ENCODE measurements around the gene SYDE1.
A peak's percentile ranks its signal among the peaks of the same experiment; 100 is the strongest.

The SYDE1 gene

GRCh38 chr19:15120135-15121026 is 13.2 kb downstream of the SYDE1 start:
- no peak for DNase-seq (ENCODE audit: low read depth)
- TF ChIP-seq, protein P1, sequence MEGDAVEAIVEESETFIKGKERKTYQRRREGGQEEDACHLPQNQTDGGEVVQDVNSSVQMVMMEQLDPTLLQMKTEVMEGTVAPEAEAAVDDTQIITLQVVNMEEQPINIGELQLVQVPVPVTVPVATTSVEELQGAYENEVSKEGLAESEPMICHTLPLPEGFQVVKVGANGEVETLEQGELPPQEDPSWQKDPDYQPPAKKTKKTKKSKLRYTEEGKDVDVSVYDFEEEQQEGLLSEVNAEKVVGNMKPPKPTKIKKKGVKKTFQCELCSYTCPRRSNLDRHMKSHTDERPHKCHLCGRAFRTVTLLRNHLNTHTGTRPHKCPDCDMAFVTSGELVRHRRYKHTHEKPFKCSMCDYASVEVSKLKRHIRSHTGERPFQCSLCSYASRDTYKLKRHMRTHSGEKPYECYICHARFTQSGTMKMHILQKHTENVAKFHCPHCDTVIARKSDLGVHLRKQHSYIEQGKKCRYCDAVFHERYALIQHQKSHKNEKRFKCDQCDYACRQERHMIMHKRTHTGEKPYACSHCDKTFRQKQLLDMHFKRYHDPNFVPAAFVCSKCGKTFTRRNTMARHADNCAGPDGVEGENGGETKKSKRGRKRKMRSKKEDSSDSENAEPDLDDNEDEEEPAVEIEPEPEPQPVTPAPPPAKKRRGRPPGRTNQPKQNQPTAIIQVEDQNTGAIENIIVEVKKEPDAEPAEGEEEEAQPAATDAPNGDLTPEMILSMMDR (conservative IDR thresholded peaks at IDR 0.05; ENCODE audit: control insufficient read depth, insufficient read depth, low read depth, low read length), result no peak
- H3K4me3 ChIP-seq (ENCODE audit: control insufficient read depth, low read depth, low read length), result no peak overlapping the region

- no peak overlapping the region for H3K4me3 ChIP-seq (ENCODE audit: control insufficient read depth, low read depth, low read length)
- DNase-seq (ENCODE audit: low read depth), result no peak
- TF ChIP-seq, protein P1 (conservative IDR thresholded peaks at IDR 0.05; ENCODE audit: control insufficient read depth, insufficient read depth, low read depth, low read length), result no peak
These were observed 15.3 kb downstream of the SYDE1 start for GRCh38 chr19:15122331-15123030.

DNA sequence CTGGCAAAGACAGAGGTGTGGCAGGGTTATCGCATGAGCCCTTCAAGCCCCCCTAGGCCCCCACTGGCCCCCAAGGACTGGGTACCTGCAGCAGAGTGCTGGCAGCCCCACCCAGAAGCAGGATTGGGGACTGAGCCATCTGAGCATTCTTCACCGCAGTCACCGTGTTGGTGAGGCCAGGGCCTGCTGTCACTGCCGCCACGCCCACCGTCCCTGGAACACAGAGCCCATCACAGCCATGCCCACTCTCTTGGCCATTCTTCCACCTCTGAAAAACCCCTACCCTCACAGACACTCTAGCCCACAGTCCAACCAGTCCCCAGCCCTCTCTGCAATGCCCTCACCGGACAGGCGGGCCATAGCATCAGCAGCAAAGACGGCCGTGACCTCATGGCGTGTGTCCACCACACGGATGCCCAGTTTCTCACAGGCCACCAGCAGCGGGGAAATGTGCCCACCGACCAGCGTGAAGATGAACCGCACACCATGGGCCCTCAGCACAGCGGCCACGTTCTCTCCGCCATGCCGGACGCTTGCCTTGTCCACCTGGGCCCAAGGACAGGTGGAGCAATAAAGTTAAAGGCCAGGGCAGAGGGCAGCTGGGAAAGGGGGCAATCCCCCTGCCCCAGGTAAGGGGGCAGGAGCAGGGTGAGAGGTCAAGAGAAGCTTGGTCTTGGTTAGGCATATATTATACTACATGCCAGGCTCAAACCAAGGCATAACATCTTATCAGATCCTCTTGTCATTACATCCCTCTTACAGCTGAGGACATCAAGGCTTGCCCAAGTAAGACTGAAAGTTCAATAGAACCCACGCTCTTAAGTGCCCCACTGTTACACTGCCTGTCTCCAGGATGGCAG is 16.1 kb downstream of the SYDE1 start:
- H3K4me3 ChIP-seq (ENCODE audit: control insufficient read depth, low read depth, low read length), result no peak overlapping the region
- TF ChIP-seq, protein P1 (conservative IDR thresholded peaks at IDR 0.05; ENCODE audit: control insufficient read depth, insufficient read depth, low read depth, low read length), result no peak
- DNase-seq (ENCODE audit: low read depth), result no peak

DNA sequence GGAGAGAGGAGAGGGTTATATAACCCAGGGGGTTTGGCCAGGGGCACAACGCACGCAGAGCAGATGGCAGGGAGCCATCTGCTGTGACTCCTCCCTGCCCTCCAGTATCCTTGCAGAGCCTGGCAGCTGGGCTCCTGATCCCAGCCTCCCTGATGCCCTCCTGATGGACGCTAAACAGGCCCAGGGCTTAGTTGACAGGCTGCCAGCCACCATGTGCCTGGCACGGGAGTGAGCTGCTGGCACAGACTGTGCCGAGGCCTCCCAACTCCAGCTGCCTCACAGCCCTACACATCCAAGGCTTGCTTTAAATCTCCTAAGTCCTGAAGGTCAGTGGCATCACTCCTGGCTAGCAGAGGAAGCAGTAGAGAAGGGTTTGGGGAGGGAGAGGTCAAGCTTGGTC is 16.7 kb downstream of the SYDE1 start:
- TF ChIP-seq, protein P1 (conservative IDR thresholded peaks at IDR 0.05; ENCODE audit: control insufficient read depth, insufficient read depth, low read depth, low read length), result no peak
- no peak overlapping the region for H3K4me3 ChIP-seq (ENCODE audit: control insufficient read depth, low read depth, low read length)
- no peak for DNase-seq (ENCODE audit: low read depth)

- no peak for DNase-seq (ENCODE audit: low read depth)
- peak overlapping the region; percentile 82 for H3K4me3 ChIP-seq (ENCODE audit: control insufficient read depth, low read depth, low read length)
- TF ChIP-seq, protein P1 (conservative IDR thresholded peaks at IDR 0.05; ENCODE audit: control insufficient read depth, insufficient read depth, low read depth, low read length), result no peak
These were observed 17.5 kb downstream of the SYDE1 start for GRCh38 chr19:15124572-15125231.

All from fibroblast of mammary gland (primary cell).